NCI-H1436 (cell line): ENCODE results near the gene CCDC27.

Source experiments
- DNase-seq: peaks from one replicate; lab custom pipeline; 2025; lab: John Stamatoyannopoulos, UW

Gene CCDC27

GRCh38 chr1:3777078-3777547, 24.9 kb downstream of the CCDC27 start:
- DNase-seq: no peak

GRCh38 chr1:3777647-3778589, 25.7 kb downstream of the CCDC27 start:
- no peak for DNase-seq

- no peak for DNase-seq
These were observed 26.5 kb downstream of the CCDC27 start for GRCh38 chr1:3778590-3779264.

GRCh38 chr1:3779265-3779911, 27.1 kb downstream of the CCDC27 start:
- no peak for DNase-seq

- DNase-seq: no peak
These were observed 27.7 kb downstream of the CCDC27 start for GRCh38 chr1:3779912-3780416.

- DNase-seq: no peak
These were observed 28.7 kb downstream of the CCDC27 start for GRCh38 chr1:3780901-3781300.

GRCh38 chr1:3783651-3784474, 31.6 kb downstream of the CCDC27 start:
- no peak for DNase-seq

GRCh38 chr1:3785045-3785444, 32.8 kb downstream of the CCDC27 start:
- no peak for DNase-seq

- DNase-seq: no peak
These were observed 33.4 kb downstream of the CCDC27 start for GRCh38 chr1:3785456-3786157.

GRCh38 chr1:3786468-3787348, 34.5 kb downstream of the CCDC27 start:
- DNase-seq: no peak

- no peak for DNase-seq
These were observed 35.1 kb downstream of the CCDC27 start for GRCh38 chr1:3787349-3787715.

- DNase-seq: no peak
These were observed 35.7 kb downstream of the CCDC27 start for GRCh38 chr1:3787745-3788605.

GRCh38 chr1:3788756-3789420, 36.6 kb downstream of the CCDC27 start:
- DNase-seq: no peak

- DNase-seq: no peak
These were observed 37.4 kb downstream of the CCDC27 start for GRCh38 chr1:3789421-3790300.

- no peak for DNase-seq
These were observed 38.3 kb downstream of the CCDC27 start for GRCh38 chr1:3790500-3790923.

GRCh38 chr1:3790952-3791351, 38.7 kb downstream of the CCDC27 start:
- no peak for DNase-seq

GRCh38 chr1:3795453-3796214, 43.4 kb downstream of the CCDC27 start:
- no peak for DNase-seq
